Measurements from ENCODE around the gene RASL11B. TPM values are rescaled to one million over a fixed set of nuclear protein-coding genes. Genes with fewer than 3 reads are reported as not detected.
A peak's percentile ranks its signal among the peaks of the same experiment; 100 is the strongest.

The RASL11B gene
- total and polyA plus RNA-seq, 10 of the 15 experiments (the other 5 are each of a cell fraction or from before 2014, with no cell fraction given): 0.06 to 0.45 (median 0.08) TPM; not detected in 5

- ATAC-seq: 0 out of 3 replicates have a peak, but pooled peaks have one; percentile 16
- no peak for DNase-seq (ENCODE audit: low read depth, low spot score)
- no peaks in the 10 kb centered on the region for H3K79me2 ChIP-seq (ENCODE audit: control insufficient read depth, insufficient read depth, low read length)
- ChIA-PET POLR2A (no interaction called here), SMC1A (ENCODE audit: uncharacterized antibody, unreplicated experiment) (interaction anchor here (1.0 kb wide), 1 partner anchor 11 kb away, joined by 3 read pairs; no protein-coding TSS in a partner anchor), CTCF (interaction anchor here (0.7 to 3.9 kb wide), 2 partner anchors 9 to 27 kb away, joined by 3 to 18 read pairs; no protein-coding TSS in a partner anchor), RAD21 (ENCODE audit: unreplicated experiment) (no interaction called here)
- H3K4me3 ChIP-seq: no peak overlapping the region
- H3K36me3 ChIP-seq (ENCODE audit: control insufficient read depth in 2 of 2, insufficient read depth in 2 of 2, low read length in 1 of 2): peaks cover 0 to 2% of the 10 kb centered on the region in 2 experiments; a peak in 2 of 4 replicates
- H3K9me3 ChIP-seq (replicated peaks; ENCODE audit: control insufficient read depth, insufficient read depth, low read length): no peaks in the 10 kb centered on the region; the same call in 2 of the 3 replicates
- H3K27me3 ChIP-seq (replicated peaks in 1 of 2; ENCODE audit: control insufficient read depth in 2 of 2, insufficient read depth in 2 of 2, low read length in 1 of 2): no peaks in the 10 kb centered on the region
- H4K20me1 ChIP-seq (ENCODE audit: control insufficient read depth, insufficient read depth): no peaks in the 10 kb centered on the region
- no peak overlapping the region for H3K27ac ChIP-seq (ENCODE audit: control insufficient read depth, insufficient read depth)
- in situ Hi-C loops (cut with MboI) (no loop called here), intact Hi-C loops (cut with micrococcal nuclease; ENCODE audit: unreplicated experiment) (no loop called here)
- WGBS (ENCODE audit: insufficient coverage, insufficient replicate concordance, low lambda C conversion rate, missing lambda C conversion rate): 90% methylated on average over 4 of the region's 4 CpGs
- no peak overlapping the region for H2AFZ ChIP-seq (ENCODE audit: control insufficient read depth, low read depth, low read length)
- TF ChIP-seq MYB (IDR thresholded peaks at IDR 0.05; ENCODE audit: borderline replicate concordance, low read depth, low read length) (no peak), RAD51 (IDR thresholded peaks at IDR 0.05) (no peak), POLR2AphosphoS2 (IDR thresholded peaks at IDR 0.05; ENCODE audit: low read depth, low read length) (no peak), CREM (IDR thresholded peaks at IDR 0.05; ENCODE audit: low read depth) (no peak), CEBPZ (IDR thresholded peaks at IDR 0.05; ENCODE audit: low read depth, low read length) (no peak), CBX3 (IDR thresholded peaks at IDR 0.05; ENCODE audit: borderline replicate concordance, low read depth) (no peak), CUX1 (IDR thresholded peaks at IDR 0.05; ENCODE audit: insufficient replicate concordance, low read depth, low read length) (no peak), POLR2AphosphoS5 (IDR thresholded peaks at IDR 0.05; ENCODE audit: low read length) (no peak), IKZF1 (conservative IDR thresholded peaks at IDR 0.05) (no peak), BMI1 (IDR thresholded peaks at IDR 0.05; ENCODE audit: borderline replicate concordance) (no peak), JUNB (IDR thresholded peaks at IDR 0.05) (no peak), JUND (IDR thresholded peaks at IDR 0.05; ENCODE audit: low read depth, low read length) (no peak)
- no peak for FAIRE-seq
- H3K4me2 ChIP-seq (ENCODE audit: control insufficient read depth, insufficient read depth): no peak overlapping the region
- H3K4me1 ChIP-seq (ENCODE audit: control insufficient read depth, insufficient read depth, low read length): no peaks in the 10 kb centered on the region
- no peak overlapping the region for H3K9ac ChIP-seq (ENCODE audit: control insufficient read depth, insufficient read depth, low read length)
- no TSS peak for BruUV-seq (replicated peaks)
These were observed 21.9 kb downstream of the RASL11B start for GRCh38 chr4:52883707-52884669.
